KG1 (cell line): ENCODE results near the gene LXN.

Experiments used
- DNase-seq: peaks from one replicate; lab custom pipeline; 2025; lab: John Stamatoyannopoulos, UW

The LXN gene

DNA sequence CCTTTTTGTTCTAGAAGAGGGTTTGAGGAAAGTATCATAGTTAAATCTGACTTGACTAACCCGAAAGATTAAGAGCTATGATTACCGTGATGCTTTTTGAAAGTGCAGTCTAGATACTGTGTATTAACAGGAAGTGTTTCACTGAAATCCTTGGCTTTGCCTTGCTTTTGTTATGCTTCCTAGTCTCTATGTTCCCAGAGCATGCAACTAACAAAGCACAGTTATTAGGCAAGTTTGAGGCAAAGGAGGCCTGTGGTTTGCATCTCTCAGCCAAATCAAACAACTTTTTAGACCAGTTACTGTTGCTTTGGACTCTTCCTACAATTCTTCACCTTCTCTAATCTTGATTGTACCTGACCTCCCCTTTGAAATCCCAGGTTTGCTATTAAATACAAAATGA is 3.9 kb downstream of the LXN start:
- no peak for DNase-seq

DNA sequence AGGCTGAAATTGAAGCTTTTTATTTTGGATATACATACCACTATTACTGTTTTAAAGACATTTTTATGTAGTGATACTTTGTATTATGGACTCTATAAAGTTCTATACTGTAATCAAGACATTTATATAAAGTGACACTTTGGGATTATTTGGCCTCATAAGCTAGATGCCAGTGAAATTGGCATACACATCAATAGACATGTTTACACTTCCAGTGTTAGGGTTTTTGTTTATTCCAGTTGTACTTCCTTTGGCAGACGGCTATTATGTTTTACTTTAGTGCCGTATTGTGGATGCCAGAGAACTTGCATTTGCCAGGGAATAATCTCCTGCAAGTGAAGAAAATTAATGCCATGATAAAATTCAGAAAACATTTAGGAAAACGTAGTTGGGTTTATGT is 6.0 kb downstream of the LXN start:
- DNase-seq = no peak

DNA sequence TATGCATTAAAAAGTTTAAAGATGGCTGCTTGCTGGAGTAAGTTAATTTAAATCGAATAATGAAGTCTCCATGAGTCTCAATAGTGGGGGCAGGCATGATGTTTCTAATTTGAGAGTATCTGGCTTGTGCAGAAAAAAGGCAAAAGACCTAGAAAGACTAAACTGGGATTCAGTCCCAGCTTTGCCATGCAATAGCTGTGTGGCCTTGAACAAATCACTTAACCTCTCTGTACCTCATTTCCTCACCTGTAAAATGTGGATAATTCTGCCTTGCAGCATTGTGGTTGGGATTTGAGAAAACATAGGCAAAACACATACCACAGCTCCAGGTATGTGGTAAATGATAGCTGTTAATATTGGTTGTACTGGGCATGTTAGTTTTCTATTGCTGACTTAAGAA is 8.6 kb downstream of the LXN start:
- no peak for DNase-seq

DNA sequence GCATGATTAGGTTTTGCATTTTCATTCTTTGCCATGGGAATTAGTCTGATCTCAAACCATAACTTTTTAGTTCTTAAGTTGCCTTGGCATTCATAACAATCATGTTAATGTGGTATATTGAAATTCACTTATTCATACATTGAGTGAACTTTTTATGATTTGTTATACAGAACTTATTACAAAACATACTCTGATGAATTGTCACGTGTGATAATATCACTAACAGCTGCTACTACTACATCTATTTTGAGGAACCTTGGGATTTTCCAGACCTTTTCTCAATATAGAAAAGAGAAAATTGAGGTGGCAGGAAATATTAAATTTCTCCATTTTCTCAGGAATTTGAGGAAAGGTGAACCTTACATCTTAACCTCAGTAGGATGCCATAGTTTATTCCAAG is 9.2 kb downstream of the LXN start:
- DNase-seq = no peak

DNA sequence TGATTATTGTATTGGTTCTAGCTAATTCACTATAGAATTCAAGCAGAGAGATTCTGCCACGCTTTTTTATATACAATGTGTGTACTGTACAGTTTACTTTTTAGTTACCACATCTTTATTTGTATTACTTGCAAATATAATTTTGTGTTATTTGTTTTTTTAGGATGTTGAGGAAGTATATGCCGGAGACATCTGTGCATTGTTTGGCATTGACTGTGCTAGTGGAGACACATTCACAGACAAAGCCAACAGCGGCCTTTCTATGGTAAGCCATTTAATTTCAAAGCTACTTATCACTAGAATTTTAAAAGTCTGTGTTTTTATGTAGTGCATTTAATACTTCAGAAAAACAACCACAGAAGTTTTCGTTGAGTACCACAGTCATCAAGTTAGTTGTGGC is 11.7 kb downstream of the LXN start:
- DNase-seq = no peak

DNA sequence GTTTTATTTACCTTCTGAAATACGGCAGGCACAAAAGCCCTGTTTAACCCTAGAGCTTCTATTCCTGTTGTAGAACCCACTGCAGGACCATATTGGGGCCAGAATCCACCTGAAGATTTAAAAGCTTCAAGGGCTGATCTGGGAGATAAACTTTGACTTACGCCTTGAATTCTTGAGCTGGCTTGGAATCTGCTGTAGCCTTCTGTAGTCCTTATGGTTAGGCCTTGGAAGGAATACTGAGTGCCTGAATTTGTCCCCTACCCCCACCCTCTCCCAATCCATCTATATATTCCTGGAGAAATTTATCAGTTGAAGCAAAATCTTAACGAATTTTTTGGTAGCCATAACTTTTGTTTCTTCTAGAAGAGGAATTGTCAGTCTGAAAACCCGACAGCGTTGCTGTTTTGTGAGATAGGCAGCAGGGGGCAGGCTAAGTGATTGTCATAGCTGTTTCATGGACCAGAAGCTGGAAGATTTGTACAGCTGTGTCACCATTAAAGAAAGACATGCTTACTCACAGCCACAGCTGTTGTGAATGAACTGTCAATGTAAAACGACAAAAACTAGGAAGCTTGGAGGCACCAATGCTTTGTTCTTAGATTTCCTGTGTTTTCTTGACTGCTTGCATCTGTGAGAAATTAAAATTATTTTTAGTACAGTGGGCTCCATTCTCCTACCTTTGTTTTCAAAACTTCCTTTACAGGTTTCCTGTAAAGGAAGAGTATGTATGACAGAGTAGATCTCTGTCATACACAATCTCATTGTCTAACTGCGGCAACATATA is 12.8 kb downstream of the LXN start:
- DNase-seq = peak; percentile 30

DNA sequence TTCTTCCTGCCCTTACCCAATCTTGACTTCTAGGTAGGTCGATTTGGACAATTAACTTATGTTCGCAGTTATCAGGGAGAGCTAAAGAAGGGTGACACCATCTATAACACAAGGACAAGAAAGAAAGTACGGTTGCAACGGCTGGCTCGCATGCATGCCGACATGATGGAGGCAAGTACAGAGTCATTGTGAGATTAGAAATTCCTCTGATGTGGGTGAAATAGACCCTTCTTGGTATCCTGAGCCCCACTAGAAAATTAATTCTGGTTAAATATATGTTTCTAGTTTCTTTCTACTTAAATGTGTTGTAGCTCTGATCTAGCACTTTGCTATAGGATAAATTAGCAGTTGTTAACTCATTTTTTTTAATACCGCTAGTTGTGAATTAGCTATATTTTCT is 13.6 kb downstream of the LXN start:
- no peak for DNase-seq

DNA sequence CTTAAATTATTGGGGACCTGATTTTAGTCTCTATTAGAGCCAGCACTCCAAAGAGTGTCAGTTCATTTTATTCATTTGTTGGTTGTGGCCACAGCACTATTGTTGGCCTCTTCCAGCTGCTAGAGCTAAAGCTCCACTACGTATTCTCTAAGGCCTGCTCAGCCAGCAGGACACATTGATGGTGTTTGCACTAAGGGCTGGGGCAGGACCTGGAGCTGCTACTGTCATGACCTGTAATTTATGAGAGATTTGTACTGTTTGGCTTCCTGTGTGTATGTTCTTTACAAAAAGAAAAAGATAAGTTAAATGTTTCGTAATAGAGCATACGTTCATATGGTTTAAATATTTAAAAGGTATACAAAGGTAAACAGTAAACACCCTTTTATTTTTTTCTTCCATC is 20.0 kb downstream of the LXN start:
- no peak for DNase-seq

DNA sequence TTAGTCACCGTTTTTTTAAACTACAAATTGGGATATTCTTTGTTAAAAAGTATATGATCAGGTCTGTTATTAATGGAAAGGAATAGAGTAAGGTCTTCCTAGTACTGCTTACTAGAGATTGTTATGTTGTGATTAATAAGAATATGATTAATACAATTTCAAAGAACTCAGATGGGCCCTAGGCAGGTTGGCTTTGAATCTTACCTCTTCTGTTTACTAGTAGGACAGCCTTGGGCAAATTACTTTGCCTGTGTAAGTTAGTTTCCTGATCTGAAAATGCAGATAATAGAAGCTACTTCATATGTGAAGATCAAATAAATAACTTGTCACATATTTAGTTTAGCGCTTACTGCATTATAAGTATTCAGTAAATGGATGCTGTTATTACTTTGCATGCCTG is 21.3 kb downstream of the LXN start:
- DNase-seq = no peak

DNA sequence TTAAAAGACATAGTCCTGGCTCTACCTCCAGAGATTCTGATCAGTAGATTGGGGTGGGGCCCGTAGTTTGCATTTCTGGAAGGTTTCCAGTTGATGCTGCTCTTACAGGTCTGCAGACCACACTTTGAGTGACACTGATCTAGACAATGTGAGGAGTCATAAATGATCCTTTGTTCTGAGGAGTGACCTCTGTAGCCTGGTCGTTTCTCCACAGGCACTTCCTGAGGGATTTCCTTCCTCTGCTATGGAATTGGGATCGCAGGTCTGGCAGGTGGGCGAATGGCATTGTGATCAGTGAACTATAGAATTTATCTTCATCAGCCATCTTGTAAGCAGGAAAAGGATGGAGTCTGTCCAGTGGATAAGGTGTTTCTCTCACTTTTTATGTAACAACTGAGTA is 22.7 kb downstream of the LXN start:
- DNase-seq = no peak

DNA sequence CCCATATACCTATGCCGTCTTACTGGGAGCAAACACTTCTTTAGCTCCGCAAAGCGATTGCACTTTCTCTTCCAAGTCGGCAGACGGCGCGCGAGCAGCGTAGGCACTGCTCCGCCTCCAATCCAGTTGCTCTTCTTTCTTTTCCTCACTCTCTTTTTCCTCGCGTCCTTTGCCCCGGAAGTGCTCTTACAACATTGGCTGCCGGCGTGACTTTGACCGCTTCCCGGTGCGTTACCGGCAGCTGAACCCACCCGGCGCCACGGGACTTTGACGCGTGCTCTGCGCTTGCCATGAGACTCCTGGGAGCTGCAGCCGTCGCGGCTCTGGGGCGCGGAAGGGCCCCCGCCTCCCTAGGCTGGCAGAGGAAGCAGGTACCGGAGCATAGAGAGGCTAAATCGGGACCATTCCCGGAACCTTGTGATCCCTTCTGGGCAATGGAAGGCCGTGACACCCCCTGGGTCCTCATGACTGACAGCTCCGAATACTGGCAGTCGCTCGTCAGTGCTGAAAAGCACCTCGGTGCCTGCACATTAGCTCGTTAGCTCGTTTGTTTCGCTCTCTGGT is 28.0 kb downstream of the LXN start, which contains the start of gene GFM1:
GFM1 (plus strand) TSS at position 183 of the 564 bp plus-strand sequence; CDS start at position 291, 108 bp downstream.
- peak; percentile 96 for DNase-seq

DNA sequence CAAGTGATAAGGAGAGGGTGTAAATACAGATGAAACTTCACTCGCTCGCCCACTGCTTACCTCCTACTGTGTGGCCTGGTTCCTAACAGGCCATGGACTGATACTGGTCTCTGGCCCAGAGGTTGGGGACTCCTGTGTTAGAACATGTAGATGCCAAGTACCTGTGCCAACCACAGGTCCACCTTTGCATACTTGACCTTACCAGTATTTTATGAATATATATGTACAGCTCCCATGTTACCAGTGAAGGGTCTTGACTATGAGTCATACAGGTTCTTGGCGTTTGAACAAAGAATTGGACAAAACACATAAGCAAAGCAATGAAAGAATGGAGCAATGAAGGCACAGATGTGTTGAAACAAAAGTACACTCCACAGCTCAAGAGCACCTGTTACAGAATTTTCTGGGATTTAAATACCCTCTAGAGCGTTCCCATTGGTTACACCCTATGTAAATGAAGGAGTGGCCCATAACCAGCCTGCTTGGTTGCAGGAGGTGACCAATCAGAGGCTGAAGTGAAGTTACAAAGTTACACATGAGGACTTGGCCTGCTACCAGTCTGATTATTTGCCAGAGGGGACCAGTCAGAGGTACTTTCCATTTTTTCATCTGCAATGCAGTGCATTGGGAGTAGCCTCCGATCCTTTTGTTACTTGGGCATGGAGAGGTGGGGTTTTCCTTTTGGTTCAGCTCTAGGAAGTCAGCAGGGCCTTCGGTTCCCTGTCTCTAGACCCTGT is 29.8 kb downstream of the LXN start:
- DNase-seq = no peak

DNA sequence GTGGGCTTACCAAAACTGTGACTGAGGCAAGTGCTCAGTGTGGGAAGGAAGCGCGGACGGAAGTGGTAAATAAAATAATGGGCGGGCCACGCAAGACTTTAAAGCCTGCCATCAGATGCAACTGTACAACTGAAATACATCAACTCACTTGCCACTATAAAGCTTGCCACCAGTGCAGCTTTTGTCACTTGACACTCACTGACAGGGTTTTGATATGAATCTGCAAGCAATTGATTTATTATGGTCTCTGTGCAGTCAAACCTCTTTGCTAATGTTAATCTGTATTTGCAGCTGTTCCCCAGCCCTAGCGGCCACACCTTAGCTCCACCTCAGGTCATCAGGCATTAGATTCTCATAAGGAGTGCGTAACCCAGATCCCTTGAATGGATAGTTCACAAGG is 30.4 kb downstream of the LXN start:
- no peak for DNase-seq

DNA sequence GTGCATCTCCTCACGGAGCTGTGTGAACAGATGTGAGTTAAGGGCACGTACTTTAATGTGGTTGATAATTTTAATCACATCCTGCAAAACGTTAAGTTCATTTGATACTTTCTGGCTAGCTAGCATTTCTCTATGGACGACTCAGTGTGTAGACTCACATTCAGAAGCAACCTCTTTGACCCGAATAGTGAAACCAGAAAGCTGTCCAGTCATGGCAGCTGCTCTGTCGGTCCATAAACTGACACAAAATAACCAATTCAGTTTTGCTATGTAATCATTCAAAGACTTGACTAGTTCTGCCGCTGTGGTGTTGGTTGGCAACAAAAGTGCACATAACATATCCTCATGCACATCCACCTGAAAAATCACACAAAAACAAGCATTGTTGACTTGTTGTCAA is 31.8 kb downstream of the LXN start:
- no peak for DNase-seq

DNA sequence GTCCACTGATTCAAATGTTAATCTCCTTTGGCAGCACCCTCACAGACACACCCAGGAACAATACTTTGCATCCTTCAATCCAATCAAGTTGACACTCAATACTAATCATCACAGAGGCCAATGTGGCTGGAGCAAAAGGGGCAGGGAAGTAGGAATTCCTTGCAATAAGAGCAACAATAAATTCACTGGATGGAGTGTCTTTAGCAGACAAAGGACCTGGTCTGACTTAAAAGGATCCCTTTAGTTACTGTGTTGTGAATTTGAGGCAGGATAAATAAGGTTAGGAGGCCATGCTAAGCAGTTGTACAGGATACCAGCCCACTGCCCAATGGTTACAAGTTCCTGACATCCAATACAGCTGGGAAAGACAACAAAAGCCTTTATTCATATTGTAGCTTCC is 40.5 kb downstream of the LXN start:
- no peak for DNase-seq

DNA sequence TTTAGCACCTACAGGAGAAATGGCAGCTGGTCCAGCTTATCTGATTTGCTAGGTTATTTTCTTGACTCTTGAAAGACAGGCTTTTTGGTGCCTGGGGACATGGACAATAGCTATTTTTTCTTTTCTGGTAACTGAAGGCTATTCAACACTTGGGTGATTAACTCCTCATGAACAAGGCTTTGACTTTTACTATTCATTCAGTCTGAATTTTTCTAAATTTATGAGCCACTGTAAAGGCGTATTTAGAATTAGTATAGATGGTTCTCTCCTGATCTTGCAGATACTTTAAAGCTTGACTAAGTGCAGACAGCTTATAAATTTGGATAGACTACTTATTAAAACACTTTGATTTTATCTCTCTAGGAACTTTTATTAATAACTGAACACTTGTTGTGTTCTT is 46.6 kb downstream of the LXN start:
- DNase-seq = no peak

DNA sequence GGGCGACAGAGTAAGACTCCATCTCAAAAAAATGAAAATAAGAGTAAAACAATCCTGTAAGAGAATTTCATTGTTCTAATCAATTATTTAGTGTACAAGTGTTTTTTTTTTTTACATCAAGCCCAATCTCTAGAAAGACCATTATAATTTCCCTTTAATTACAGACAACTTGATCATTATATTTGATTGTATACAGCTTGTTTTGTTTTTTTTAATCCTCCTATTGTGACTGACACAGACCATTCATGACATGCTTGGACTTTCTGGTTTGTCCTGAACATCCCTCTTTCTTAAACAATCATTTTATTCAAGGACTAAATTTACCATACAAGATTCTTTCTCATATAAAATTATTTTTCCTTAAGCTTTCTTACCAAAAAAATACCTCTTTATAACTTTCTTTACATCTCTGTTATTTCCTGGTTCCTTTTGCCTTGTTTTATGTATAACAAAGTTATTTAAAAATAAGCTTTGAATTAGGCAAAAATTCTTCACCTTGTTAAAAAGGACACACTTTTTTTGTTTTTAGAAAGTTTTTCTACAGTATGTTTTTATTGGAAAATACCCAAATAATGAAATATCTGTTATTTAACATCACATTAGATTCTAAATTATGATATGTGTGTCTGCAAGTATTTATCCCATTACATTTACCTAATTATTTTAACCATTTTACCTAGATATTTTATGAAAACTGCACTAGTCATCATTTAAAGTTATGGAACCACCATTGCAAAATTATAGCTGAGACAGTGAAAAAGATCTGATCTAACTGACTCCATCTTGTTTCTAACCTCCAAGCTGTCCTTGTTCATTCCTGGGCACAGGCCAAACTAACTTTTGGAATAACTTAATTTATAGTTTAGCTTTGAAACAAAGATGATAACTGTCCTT is 54.2 kb downstream of the LXN start:
- no peak for DNase-seq
